Ovary (tissue), 9 donors: ENCODE results near the gene PSMA2. TPM values are rescaled to one million over a fixed set of nuclear protein-coding genes. Genes with fewer than 3 reads are reported as not detected.

Source experiments
- DNase-seq, 5 donors: peaks; one replicate each; pipeline ENCODE4 v3.0.0-alpha.2; 2019 to 2020
- H3K27ac ChIP-seq, 2 donors: fragments of 200-600 bp; one replicate each; pipeline versions ENCODE4 v1.5.1 to v1.8.0; 2019 to 2022
- H3K27me3 ChIP-seq: fragments of 200-600 bp; one replicate; pipeline ENCODE4 v1.8.0; 2022
- H3K36me3 ChIP-seq: fragments of 200-600 bp; sonication (generic); one replicate; pipeline ENCODE4 v1.5.1; 2019
- H3K4me1 ChIP-seq: one replicate; pipeline ENCODE4 v1.8.1; 2013; ENCODE audit warnings: mild to moderate bottlenecking, moderate library complexity; ENCODE audit not compliant: insufficient read depth
- H3K4me3 ChIP-seq: fragments of 200-600 bp; sonication (generic); one replicate; pipeline ENCODE4 v1.5.1; 2017
- H3K9me3 ChIP-seq, 2 donors: fragments of 200-600 bp in 1 of 2; sonication (generic) in 1 of 2; one replicate each; pipeline versions ENCODE4 v1.5.1 to v1.8.1; 2013 to 2019; ENCODE audit warnings: mild to moderate bottlenecking in 1 of 2, moderate library complexity in 1 of 2
- EP300 ChIP-seq: sonication (generic); formaldehyde crosslinking; IDR thresholded peaks from one replicate; pipeline ENCODE4 v1.6.1; 2017; ENCODE audit warnings: antibody characterized with exemption
- POLR2A ChIP-seq: fragments of 450-650 bp; IDR thresholded peaks from one replicate; pipeline ENCODE4 v1.6.1; 2017; ENCODE audit warnings: antibody characterized with exemption, mild to moderate bottlenecking, moderate library complexity
- WGBS, 3 donors: extraction: QIAGEN DNeasy Blood & Tissue Kit in 1 of 3; methylation state at CpG; one replicate each; pipeline versions ENCODE4 v1.1.5 to v1.1.7; 2013 to 2017; 5-methylcytosine and 5-hydroxymethylcytosine counted together
- intact Hi-C, 4 donors: fragments of 100-400 bp; cut with DNase I; formaldehyde crosslinking; loops; one replicate each; pipeline versions ENCODE4 v1.11.0 to v1.15.1; 2022 to 2023
- polyA plus RNA-seq, 2 donors: library from polyadenylated mRNA; stranded (reverse); fragments of 200-250 nt in 1 of 2; fragments of 350-450 nt in 1 of 2; fragmentation: Illumina TruSeq in 1 of 2; extraction: RNeasy Lipid Tissue Mini Kit (QIAGEN cat#74804) in 1 of 2; gene quantifications; one replicate each; pipeline ENCODE4 v1.2.3, GENCODE V29; 2013 to 2014
- total RNA-seq, 7 donors: library from RNA; depleted of rRNA in 2 of 7; stranded (reverse); fragments of >200 nt in 2 of 7; fragmentation: NEBNext Ultra II Directional in 3 of 7; extraction: Animal tissue kit (Norgen Biotek cat#: 25700) in 3 of 7; gene quantifications; one replicate each; pipeline versions ENCODE4 v1.1.0 to v1.2.4, GENCODE V29; 2016 to 2023
- TF ChIP-seq, protein P1 (sequence below), 3 donors: fragments of 450-650 bp in 2 of 3; fragments of 200-600 bp in 1 of 3; IDR thresholded peaks; one replicate each; pipeline versions ENCODE4 v1.5.1 to v1.8.0; 2016 to 2022; ENCODE audit warnings: antibody characterized with exemption in 3 of 3, mild to moderate bottlenecking in 1 of 3
- donor health status: DM: no; HTN: no; CAD: no; lungs with moderate emphysema.
- donor health status: DM: no; HTN: no; CAD: no.
- donor health status: Bipolar disorder and iron deficiency.
- donor health status: DM: yes; HTN: yes; CAD: no.
- donor health status: DM: no; HTN: no; CAD: no.
- donor health status: DM: yes; HTN: yes; CAD: no.

PSMA2 gene
- total and polyA plus RNA-seq, 9 donors, result 43.6 to 79.0 (median 53.7) TPM

DNA sequence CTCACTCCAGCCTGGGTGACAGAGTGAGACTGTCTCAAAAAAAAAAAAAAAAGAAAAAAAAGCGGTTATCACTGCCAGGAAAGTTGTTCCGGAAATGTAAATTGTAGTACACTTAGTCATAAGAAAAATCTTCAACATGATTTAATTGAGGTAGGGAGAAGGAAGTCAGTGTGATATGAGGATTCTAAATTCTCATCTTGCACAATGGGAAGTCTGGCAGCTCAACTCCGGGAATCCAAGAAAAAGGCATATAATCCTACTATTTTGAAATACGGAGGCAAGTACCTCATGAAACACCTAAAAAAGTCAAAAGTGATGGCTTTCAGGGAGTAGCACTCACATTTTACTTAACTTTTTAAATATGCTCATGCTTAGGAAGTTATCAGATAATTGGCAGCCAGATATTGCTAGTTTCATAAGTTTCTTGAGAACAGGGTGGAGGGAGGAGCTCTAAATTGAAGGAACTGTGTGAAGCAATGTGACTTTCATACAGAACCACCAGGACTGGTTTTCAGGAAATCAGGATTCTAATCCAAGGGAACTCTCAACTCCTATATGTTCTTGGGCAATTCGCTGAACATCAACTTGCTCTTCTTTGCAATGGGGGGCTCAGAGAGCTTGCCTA, 17.4 kb downstream of the PSMA2 start:
- no peak overlapping the region for H3K4me3 ChIP-seq
- no peaks in the 10 kb centered on the region for H3K36me3 ChIP-seq
- DNase-seq, result peak in 1 of 5 donors; percentile 35
- intact Hi-C loops, result no loop called here
- H3K27ac ChIP-seq, result peak overlapping the region in 1 of 2 donors; percentile 65
- peaks cover 13% of the 10 kb centered on the region for H3K4me1 ChIP-seq
- H3K9me3 ChIP-seq, result no peaks in the 10 kb centered on the region
- WGBS, 3 donors, result 22 to 29% (median 29%) methylated on average over 5 of the region's 5 CpGs
- TF ChIP-seq EP300, result no peak
- TF ChIP-seq, protein P1, sequence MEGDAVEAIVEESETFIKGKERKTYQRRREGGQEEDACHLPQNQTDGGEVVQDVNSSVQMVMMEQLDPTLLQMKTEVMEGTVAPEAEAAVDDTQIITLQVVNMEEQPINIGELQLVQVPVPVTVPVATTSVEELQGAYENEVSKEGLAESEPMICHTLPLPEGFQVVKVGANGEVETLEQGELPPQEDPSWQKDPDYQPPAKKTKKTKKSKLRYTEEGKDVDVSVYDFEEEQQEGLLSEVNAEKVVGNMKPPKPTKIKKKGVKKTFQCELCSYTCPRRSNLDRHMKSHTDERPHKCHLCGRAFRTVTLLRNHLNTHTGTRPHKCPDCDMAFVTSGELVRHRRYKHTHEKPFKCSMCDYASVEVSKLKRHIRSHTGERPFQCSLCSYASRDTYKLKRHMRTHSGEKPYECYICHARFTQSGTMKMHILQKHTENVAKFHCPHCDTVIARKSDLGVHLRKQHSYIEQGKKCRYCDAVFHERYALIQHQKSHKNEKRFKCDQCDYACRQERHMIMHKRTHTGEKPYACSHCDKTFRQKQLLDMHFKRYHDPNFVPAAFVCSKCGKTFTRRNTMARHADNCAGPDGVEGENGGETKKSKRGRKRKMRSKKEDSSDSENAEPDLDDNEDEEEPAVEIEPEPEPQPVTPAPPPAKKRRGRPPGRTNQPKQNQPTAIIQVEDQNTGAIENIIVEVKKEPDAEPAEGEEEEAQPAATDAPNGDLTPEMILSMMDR (IDR thresholded peaks at IDR 0.05), result no peak
- TF ChIP-seq POLR2A, result no peak
- no peaks in the 10 kb centered on the region for H3K27me3 ChIP-seq

- Histone ChIP-seq H3K4me1 (peaks cover 13% of the 10 kb centered on the region), H3K4me3 (no peak overlapping the region), H3K27me3 (no peaks in the 10 kb centered on the region), H3K27ac (peak overlapping the region in 1 of 2 donors; percentile 65), H3K36me3 (no peaks in the 10 kb centered on the region), H3K9me3 (no peaks in the 10 kb centered on the region)
- TF ChIP-seq POLR2A (no peak), EP300 (no peak)
- TF ChIP-seq, protein P1 (IDR thresholded peaks at IDR 0.05), result no peak
- intact Hi-C loops, result no loop called here
- 13 to 19% (median 18%) methylated on average over 6 of the region's 6 CpGs for WGBS, 3 donors
- peak in 2 of 5 donors; percentile 40 to 57 for DNase-seq
These were observed 18.0 kb downstream of the PSMA2 start for GRCh38 chr7:42914009-42914408.

DNA sequence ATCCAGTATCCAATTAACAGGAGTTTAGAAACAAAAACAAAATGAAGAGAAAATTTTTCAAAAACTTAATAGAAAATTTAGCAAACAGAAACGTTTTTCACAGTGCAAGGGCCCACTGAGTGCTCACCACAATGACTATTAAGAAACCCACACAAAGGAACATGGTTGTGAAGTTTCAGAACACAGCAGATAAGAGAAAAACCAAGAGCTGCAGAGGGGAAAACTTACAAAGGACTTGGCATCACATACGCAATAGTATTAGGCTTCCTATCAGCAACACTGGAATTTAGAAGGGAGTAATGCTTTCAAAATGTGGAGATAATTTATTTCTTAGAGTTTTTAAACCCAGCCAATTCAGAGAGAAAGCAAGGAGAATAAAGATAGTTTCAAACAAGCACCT, 18.4 kb downstream of the PSMA2 start:
- 6 to 18% (median 7%) methylated on average over 2 of the region's 2 CpGs for WGBS, 3 donors
- no peaks in the 10 kb centered on the region for H3K27me3 ChIP-seq
- peaks cover 13% of the 10 kb centered on the region for H3K4me1 ChIP-seq
- H3K27ac ChIP-seq, result peak overlapping the region in 1 of 2 donors; percentile 65
- no peak for DNase-seq
- TF ChIP-seq EP300, result no peak
- TF ChIP-seq, protein P1 (IDR thresholded peaks at IDR 0.05), result no peak
- no peaks in the 10 kb centered on the region for H3K9me3 ChIP-seq
- H3K36me3 ChIP-seq, result no peaks in the 10 kb centered on the region
- no peak overlapping the region for H3K4me3 ChIP-seq
- intact Hi-C loops, result no loop called here

DNA sequence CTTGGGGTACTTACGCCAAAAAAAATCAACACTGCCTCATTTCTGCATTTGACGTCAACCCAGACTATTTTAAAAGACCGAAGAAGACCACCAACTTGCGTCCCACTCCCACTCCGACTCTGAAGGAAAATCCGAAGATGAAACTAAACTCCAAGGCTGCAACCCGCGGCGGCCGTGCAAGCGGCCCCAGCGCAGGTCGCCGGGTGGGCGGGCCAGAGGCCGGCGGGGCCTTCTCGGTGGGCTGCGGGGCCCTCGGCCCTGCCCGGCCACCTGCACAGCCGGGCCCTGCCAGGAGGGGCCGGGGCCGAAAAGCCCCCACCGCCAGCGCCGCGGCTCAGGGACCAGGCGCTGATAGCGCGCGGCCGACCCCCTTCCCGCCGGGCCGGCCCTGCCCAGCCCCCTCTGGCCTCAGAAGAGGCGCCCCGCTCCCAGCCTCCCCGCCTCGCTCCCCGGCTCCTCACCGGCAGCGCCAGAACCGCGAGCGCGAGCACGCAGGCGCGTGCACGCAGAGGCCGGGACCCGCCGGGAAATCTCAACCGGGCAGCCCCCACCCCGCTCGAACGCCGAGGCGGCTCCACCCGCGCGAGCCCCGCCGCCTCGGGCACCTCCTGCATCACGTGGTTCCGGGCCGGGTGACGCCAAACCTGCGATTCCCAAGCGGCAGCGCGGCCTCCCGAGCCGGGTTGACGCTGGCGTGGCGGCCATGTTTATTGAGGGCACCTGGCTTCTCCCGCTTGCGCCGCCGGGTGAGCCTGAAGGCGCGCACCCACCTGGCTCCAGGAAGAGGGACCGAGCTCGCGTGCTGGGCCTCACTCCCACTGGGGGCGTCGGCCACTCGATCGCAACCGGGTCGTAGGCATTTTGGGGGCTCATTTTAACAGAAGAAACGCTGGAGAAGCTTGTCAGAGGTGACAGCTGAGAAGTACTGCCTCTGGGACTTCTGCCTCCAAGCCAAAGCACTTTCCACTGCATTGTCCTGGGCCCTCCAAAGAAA, 20.2 kb downstream of the PSMA2 start, which contains the start of gene C7orf25:
TSS of gene C7orf25 (minus strand) at position 617 of the 994 bp plus-strand sequence. CDS start 1,170 bp downstream, outside the sequence.
- Histone ChIP-seq H3K27me3 (no peaks in the 10 kb centered on the region), H3K27ac (peak within 1 kb of the TSS; percentile 76 to 78), H3K36me3 (no peaks in the 10 kb centered on the region), H3K9me3 (no peaks in the 10 kb centered on the region), H3K4me3 (peak within 1 kb of the TSS; percentile 97), H3K4me1 (peaks cover 13% of the 10 kb centered on the region)
- 0 to 1% (median 1%) methylated on average over 54 to 95 of the region's 95 CpGs for WGBS, 3 donors
- intact Hi-C loops, result no loop called here
- DNase-seq, result peak; percentile 96 to 97 (median 96)
- peak; percentile 46 for TF ChIP-seq POLR2A
- no peak for TF ChIP-seq EP300
